Natural killer cell (primary cell): ENCODE data around the gene PPP1R14B. TPM values are rescaled to one million over a fixed set of nuclear protein-coding genes. Genes with fewer than 3 reads are reported as not detected.

Source experiments
- ATAC-seq, 3 donors: fragments of 150-1000 bp in 2 of 3; fragments of 200-7000 bp in 1 of 3; cut with Tn5 transposase; 1 replicate in 1 of 3; 2 replicates in 2 of 3; pipeline ENCODE4 v1.10.0; 2021; ENCODE audit warnings: mild to moderate bottlenecking in 2 of 3, moderate library complexity in 2 of 3
- DNase-seq, 2 donors: peaks; one replicate each; pipeline versions ENCODE4 v3.0.0 to v3.0.0-alpha.2; 2013 to 2021; ENCODE audit warnings: mixed read lengths in 1 of 2
- H3K27ac ChIP-seq: one replicate; pipeline ENCODE4 v1.5.1; 2013; ENCODE audit warnings: mild to moderate bottlenecking, low read length
- H3K27me3 ChIP-seq: one replicate; pipeline ENCODE4 v1.6.1; 2013; ENCODE audit warnings: low read length; ENCODE audit not compliant: control insufficient read depth, insufficient read depth
- H3K36me3 ChIP-seq: one replicate; pipeline ENCODE4 v1.6.1; 2013; ENCODE audit warnings: low read length; ENCODE audit not compliant: control insufficient read depth, insufficient read depth
- H3K4me1 ChIP-seq: one replicate; pipeline ENCODE4 v1.6.1; 2013; ENCODE audit warnings: low read length; ENCODE audit not compliant: control insufficient read depth, insufficient read depth
- H3K4me3 ChIP-seq: one replicate; pipeline ENCODE4 v1.5.1; 2013; ENCODE audit warnings: low read length
- H3K9me3 ChIP-seq: one replicate; pipeline ENCODE4 v1.6.1; 2013; ENCODE audit warnings: low read length; ENCODE audit not compliant: control insufficient read depth, insufficient read depth
- H3K27ac Mint-ChIP-seq, 2 donors: one replicate each; pipeline ENCODE4 v1.8.0; 2022; ENCODE audit warnings: mild to moderate bottlenecking in 2 of 2, mixed read lengths in 2 of 2, moderate library complexity in 1 of 2
- H3K27me3 Mint-ChIP-seq, 2 donors: one replicate each; pipeline ENCODE4 v1.8.0; 2022; ENCODE audit warnings: low read depth in 2 of 2, mixed read lengths in 2 of 2
- H3K36me3 Mint-ChIP-seq: one replicate; pipeline ENCODE4 v1.8.0; 2022; ENCODE audit warnings: mixed read lengths
- H3K4me1 Mint-ChIP-seq, 2 donors: one replicate each; pipeline ENCODE4 v1.8.0; 2022; ENCODE audit warnings: mixed read lengths in 2 of 2
- H3K4me3 Mint-ChIP-seq: one replicate; pipeline ENCODE4 v1.8.0; 2022; ENCODE audit warnings: mild to moderate bottlenecking, moderate library complexity, mixed read lengths
- H3K9me3 Mint-ChIP-seq, 2 donors: one replicate each; pipeline ENCODE4 v1.8.0; 2022; ENCODE audit warnings: mixed read lengths in 2 of 2
- WGBS: methylation state at CpG from one replicate; pipeline ENCODE4 v1.1.7; 2013; ENCODE audit warnings: missing lambda C conversion rate; ENCODE audit not compliant: insufficient coverage; 5-methylcytosine and 5-hydroxymethylcytosine counted together
- intact Hi-C: fragments of 100-400 bp; cut with micrococcal nuclease; formaldehyde crosslinking; loops from one replicate; pipeline ENCODE4 v1.14.2; 2022
- total RNA-seq, 4 donors: library from RNA; stranded (reverse); fragments of 120-200 nt in 1 of 4; gene quantifications; one replicate each; pipeline versions ENCODE4 v1.2.3 to v1.2.4, GENCODE V29; 2013 to 2022
- TF ChIP-seq, protein P1 (sequence below): fragments of 200-600 bp; IDR thresholded peaks from one replicate; pipeline ENCODE4 v1.8.0; 2022; ENCODE audit warnings: antibody characterized with exemption

Gene PPP1R14B
- total RNA-seq, 3 donors from 2014 or later (not counting 1 experiment from before 2014, with no cell fraction given): 16.9 to 21.3 (median 21.0) TPM

DNA sequence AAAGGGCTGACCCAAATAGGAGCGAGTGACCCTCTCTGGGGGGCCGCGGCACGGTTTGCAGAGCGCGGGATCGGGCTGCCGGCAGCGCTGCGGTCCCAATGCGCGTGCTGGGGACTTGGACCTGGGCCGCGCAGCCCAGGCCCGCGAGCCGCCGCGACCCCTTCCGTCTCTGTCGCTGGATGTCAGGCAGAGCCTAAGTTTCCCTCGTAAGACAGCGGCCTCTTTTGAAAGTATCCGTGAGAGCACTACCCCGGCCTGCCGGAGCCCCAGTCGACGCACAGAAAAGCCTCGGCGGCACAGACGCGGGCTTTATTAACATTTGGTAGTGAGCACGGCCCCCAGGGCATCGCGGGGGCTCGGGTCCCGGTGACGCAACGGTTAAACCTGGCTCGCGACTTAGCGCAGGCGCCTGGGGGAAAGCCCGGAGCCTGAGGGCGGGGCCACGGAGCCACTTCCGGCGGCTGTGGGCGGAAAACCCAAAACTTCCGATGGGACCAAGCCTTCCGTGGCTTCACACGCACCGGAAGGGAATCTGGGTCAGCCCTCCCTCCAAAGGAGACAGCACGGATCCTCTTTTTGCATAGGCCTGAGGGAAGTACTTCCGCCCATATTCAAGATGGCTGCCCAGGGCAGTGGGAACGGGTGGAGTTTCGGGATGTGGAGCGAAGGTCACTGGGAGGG, 22.9 kb upstream of the PPP1R14B start:
- H3K4me1 Mint-ChIP-seq: peaks cover 36 to 40% of the 10 kb centered on the region in 2 donors
- WGBS: under 1% methylated on average over 58 of the region's 58 CpGs

DNA sequence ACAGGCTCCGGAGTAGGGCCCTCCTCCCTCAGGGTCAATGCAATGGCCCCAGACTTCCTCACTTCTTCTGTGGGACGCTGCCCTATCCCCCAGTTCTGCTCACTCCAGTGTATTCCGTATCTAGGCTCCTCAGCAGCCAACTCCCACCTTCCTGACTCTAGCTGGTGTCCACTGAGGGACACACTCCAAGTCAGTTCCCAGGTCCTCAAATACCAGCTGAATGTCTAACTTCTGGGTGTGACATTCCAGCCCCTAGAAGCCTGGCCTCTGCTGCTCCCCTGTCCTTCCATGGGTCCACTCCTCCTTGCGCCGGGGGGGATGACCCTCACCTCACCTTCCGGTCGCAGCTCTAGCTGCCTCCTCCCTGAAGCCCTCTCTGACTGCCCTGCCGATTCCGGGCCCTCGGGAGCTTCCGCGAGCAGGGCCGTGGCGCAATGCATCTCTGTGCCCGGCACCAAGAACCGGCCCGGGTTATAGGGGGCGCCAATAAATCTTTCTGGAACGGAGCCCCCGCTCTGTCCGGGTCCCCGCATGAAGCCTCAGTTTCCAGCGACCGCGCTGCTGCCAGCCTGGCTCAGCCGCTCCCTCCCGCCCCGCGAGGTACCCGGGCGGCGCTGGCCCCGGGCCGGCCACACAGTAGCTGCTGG, 22.3 kb upstream of the PPP1R14B start:
- intact Hi-C loops: loop anchor here (1.0 to 2.0 kb wide), 5 partner anchors 18 to 62 kb away; partner anchors contain the start of genes DNAJC4, FERMT3, FKBP2 and PLCB3
- ATAC-seq: peak; percentile 1 to 9 (median 1)
- no peaks in the 10 kb centered on the region for H3K9me3 Mint-ChIP-seq
- H3K4me1 Mint-ChIP-seq: peaks cover 36 to 40% of the 10 kb centered on the region in 2 donors
- TF ChIP-seq, protein P1, sequence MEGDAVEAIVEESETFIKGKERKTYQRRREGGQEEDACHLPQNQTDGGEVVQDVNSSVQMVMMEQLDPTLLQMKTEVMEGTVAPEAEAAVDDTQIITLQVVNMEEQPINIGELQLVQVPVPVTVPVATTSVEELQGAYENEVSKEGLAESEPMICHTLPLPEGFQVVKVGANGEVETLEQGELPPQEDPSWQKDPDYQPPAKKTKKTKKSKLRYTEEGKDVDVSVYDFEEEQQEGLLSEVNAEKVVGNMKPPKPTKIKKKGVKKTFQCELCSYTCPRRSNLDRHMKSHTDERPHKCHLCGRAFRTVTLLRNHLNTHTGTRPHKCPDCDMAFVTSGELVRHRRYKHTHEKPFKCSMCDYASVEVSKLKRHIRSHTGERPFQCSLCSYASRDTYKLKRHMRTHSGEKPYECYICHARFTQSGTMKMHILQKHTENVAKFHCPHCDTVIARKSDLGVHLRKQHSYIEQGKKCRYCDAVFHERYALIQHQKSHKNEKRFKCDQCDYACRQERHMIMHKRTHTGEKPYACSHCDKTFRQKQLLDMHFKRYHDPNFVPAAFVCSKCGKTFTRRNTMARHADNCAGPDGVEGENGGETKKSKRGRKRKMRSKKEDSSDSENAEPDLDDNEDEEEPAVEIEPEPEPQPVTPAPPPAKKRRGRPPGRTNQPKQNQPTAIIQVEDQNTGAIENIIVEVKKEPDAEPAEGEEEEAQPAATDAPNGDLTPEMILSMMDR: no peak
- peak overlapping the region; percentile 92 for H3K27ac ChIP-seq
- H3K4me1 ChIP-seq: peaks cover 42% of the 10 kb centered on the region
- H3K36me3 ChIP-seq: no peaks in the 10 kb centered on the region
- no peaks in the 10 kb centered on the region for H3K36me3 Mint-ChIP-seq
- no peaks in the 10 kb centered on the region for H3K27me3 Mint-ChIP-seq
- no peaks in the 10 kb centered on the region for H3K9me3 ChIP-seq
- H3K4me3 ChIP-seq: peak overlapping the region; percentile 53
- peak overlapping the region; percentile 94 to 100 for H3K27ac Mint-ChIP-seq
- H3K4me3 Mint-ChIP-seq: peak overlapping the region; percentile 97
- 3% methylated on average over 34 of the region's 34 CpGs for WGBS
- H3K27me3 ChIP-seq: no peaks in the 10 kb centered on the region
- peak in 1 of 2 donors; percentile 61 for DNase-seq

More for the DNA sequence above, 22.9 kb upstream of the PPP1R14B start:
- H3K9me3 ChIP-seq: no peaks in the 10 kb centered on the region
- H3K4me1 ChIP-seq: peaks cover 42% of the 10 kb centered on the region
- Mint-ChIP-seq H3K4me3 (peak overlapping the region; percentile 97), H3K27me3 (no peaks in the 10 kb centered on the region), H3K27ac (peak overlapping the region; percentile 94 to 100), H3K36me3 (no peaks in the 10 kb centered on the region), H3K9me3 (no peaks in the 10 kb centered on the region)
- H3K27me3 ChIP-seq: no peaks in the 10 kb centered on the region
- H3K4me3 ChIP-seq: peak overlapping the region; percentile 53
- ATAC-seq (peak; percentile 68 to 83 (median 72)), DNase-seq (peak; percentile 94 to 99)
- intact Hi-C loops: loop anchor here (1.0 to 2.0 kb wide), 8 partner anchors 16 to 71 kb away; partner anchors contain the start of genes CCDC88B, DNAJC4, ESRRA and FERMT3
- H3K36me3 ChIP-seq: no peaks in the 10 kb centered on the region
- TF ChIP-seq, protein P1: peak; percentile 34
- H3K27ac ChIP-seq: peak overlapping the region; percentile 92

DNA sequence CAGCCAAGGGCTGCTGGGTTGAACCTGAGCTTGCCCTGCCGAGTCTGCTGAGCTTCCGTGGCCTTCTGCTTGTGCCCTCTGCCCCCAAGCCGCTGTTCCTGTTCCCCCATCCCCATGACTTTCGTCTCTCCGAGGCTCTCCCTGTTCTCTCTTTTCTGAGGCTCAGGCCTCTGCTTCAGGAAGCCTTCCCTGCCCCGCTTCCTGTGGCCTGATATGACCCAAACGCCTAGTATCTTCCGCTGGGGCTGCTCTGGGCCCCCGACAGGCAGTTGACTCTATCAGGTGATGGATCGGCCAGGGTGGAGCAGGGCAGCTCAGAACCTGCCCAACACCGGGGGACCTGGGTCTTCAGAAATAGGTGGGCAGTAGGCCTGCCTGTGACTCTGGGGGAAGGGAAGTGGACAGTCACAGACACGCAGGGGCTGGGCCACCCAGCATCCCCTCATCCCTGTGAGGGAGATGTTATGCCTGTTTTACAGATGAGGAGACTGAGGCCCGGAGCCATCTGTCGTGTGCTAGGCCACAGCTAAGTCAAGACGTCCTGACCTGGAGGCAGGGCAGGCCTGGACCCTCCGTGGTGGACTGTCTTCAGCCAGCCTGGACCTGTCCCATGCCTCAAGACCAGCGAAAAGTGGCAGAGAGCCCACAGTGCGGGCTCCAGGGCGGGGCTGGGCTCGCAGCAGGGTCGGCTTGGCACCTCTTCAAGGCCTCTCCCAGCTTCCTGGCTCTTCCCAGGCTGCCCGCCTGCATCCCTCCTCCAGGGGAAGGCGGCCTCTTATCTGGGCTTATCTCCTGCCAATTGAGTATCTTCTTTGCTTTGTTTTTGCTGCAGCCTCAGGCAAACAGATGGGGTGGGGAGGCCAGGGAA, 21.5 kb upstream of the PPP1R14B start:
- H3K36me3 ChIP-seq: no peaks in the 10 kb centered on the region
- Mint-ChIP-seq H3K36me3 (no peaks in the 10 kb centered on the region), H3K27ac (peak overlapping the region; percentile 94 to 100), H3K9me3 (no peaks in the 10 kb centered on the region), H3K27me3 (no peaks in the 10 kb centered on the region), H3K4me1 (peaks cover 36 to 40% of the 10 kb centered on the region in 2 donors), H3K4me3 (peak overlapping the region; percentile 97)
- peaks cover 42% of the 10 kb centered on the region for H3K4me1 ChIP-seq
- WGBS: 47% methylated on average over 23 of the region's 23 CpGs
- intact Hi-C loops: loop anchor here (2.0 kb wide), 3 partner anchors 17 to 61 kb away; partner anchors contain the start of genes FERMT3, FKBP2 and PLCB3
- H3K27me3 ChIP-seq: no peaks in the 10 kb centered on the region
- TF ChIP-seq, protein P1: no peak
- no peak for DNase-seq
- H3K27ac ChIP-seq: peak overlapping the region; percentile 92
- H3K9me3 ChIP-seq: no peaks in the 10 kb centered on the region
- ATAC-seq: no peak
- peak overlapping the region; percentile 53 for H3K4me3 ChIP-seq
